GM19372 (cell line): ENCODE measurements around the gene SLC33A1.
A peak's percentile ranks its signal among the peaks of the same experiment; 100 is the strongest.
"Not testable (repeated sequence)": the region's sequence is repeated elsewhere in the genome, so short reads cannot be mapped to it uniquely, and the experiment has no call there.

Experiments used
- ATAC-seq: cut with Tn5 transposase; IDR thresholded peaks from one replicate; pipeline ENCODE4 v1.9.1; 2021; ENCODE audit warnings: mild to moderate bottlenecking, low read depth, moderate library complexity; ENCODE audit not compliant: unreplicated experiment

The SLC33A1 gene

DNA sequence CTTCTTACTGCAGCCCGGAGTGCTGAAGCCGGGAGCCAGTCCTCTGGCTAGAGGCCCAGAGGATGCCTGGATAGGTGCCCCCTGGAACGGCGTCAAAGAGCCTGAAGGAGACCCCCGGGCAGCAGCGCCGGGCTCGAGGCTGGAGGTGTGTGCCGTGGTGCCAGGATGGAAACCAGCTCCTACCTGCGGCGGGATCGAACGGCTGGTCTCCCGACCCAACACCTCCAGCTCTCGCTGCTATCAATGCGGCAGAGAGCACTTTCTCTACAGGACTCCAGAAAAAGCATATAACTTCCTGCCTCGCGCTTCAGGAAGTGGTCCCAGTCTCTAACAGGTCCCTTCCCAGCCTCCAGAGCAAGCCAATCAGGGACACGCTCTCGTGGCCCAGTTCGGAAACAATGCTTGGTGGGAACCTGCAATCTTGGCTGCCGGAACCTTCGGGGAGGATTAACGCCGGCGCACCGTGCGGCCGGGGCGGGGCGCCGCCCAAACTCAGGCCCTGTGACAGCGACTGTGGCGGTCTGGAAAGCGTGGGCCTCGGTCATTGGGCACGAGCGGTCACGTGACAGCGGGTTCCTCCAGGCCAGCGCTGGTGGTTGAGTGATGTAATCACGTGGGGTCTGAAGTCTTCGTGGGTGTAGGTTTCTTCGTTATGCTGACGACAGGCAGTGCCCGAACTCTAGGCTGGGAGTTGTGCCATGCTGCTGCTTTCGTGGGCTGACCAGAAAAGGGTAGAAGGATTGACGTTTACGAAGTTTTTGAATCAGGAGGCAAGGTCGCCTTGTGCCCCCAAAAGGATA lies at the start of gene SLC33A1:
Gene SLC33A1 (minus strand): TSS at position 287 of the 800 bp plus-strand sequence. CDS start 430 bp downstream, outside the sequence.
- peak; percentile 90 for ATAC-seq

DNA sequence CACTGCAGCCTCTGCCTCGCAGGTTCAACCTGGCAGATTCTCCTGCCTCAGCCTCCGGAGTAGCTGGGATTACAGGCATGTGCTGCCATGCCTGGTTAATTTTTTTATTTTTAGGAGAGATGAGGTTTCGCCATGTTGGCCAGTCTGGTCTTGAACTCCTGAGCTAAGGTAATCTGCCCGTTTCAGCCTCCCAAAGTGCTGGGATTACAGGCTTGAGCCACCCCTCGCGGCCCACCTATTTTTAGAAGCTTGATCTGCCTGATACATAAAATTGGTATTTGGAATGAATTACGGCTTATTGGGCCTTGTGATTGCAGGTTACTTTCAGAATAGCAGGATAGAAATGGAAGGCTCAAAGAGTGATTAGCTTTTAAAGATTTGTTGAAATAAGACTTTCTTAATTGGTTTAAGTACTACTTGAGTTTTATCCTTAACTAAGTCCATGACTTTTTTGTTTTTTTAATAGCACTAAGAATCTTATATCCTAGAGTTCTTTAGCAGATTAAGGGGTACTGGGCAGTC lies 41.2 kb upstream of the SLC33A1 start:
- ATAC-seq: no peak

DNA sequence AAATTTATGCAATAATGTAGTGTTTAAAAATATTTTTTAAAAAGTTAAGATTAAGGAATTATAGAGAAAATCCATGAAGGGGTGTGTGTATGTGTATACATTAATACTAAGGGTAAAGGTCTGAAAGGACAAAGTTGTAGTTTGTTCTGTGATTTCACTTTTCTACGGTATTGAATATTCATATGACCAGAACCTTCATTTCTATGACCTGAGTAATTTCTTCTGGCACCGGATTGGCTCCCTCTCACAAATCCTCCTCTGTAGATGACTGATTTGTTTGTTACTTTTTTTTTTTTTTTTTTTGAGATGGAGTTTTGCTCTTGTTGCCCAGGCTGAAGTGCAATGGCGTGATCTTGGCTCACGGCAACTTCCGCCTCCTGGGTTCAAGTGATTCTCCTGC lies 37.1 kb upstream of the SLC33A1 start:
- no peak for ATAC-seq

DNA sequence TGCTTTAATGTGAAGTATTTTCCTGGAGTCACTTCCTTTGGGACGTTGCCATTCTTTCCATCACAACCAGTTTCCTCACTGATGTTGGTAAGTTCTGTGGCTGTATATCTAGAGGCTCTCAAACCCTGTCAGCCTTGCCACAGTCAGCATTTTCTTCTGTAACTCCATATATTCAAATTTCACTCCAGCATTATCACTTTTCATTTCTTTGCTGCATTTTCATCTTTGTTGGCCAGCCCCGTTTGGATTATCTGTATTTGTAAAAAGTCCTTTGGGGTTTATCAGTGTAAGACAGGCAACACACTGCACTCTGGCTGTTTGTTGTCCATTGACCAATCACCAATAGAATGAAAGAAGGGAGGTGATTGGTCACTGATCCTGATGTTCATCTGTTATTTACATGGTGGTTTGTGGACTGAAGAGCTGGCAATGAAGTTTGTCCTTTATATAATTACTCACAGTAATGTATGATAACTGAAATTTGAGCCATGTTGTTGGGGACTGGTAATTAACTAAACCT lies 36.5 kb upstream of the SLC33A1 start:
- ATAC-seq: no peak

DNA sequence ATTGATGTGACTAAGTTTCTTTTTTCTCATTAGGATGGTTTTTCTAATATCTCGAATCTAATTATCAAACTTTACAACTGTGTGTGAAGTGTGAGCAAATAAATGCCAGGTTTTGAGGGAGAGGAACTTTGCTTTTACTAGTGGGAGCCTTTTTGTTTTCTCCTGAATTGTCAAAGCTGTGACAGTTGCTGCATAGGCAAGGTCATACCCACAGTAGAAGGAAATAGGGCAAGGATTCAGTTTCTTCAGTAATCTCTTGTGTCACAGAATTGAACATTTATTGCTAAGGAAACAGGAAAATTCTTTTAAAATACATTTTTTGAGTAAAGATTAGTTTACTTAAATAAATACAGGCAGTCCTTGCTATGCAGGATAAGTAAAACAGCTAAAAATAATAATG lies 35.7 kb upstream of the SLC33A1 start:
- no peak for ATAC-seq

DNA sequence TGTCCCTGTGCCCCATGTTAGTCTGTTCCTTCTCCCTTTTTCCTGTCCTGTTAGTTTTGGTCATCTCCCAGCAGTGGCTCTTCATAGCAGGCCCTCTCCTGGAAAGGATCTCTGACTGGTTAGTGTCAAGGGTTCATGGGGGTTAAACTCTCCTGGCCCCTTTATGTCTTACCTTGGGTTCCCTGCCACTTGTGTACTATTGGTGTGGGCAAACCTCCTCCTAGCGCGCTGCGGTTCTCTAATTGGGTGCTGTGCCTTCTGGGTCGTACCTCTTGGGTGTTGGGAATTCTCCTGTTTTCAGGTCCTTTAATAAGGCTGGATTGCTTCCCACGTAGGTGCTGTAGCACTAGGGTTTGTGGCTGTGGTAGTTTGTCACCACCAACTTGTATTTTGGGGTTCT lies 35.0 kb upstream of the SLC33A1 start:
- ATAC-seq: no peak

DNA sequence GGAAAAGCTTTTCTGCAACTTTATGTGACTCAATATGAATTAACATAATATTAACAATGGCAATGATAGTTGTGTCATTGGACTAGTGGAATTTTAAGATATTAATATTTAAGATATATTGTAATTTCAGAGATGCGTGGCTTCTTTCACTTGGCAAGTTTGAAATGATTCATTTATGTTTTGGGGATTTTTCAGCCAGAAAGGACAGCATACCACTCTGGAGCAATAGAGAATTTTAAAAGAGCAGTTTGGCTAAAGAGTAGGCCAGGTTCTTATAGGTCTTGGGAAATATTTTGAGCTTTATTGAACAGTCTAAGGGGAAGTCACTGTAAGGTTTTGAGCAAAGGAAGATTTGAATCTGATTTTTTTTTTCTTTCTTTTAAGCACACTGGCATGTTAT lies 32.7 kb upstream of the SLC33A1 start:
- no peak for ATAC-seq

DNA sequence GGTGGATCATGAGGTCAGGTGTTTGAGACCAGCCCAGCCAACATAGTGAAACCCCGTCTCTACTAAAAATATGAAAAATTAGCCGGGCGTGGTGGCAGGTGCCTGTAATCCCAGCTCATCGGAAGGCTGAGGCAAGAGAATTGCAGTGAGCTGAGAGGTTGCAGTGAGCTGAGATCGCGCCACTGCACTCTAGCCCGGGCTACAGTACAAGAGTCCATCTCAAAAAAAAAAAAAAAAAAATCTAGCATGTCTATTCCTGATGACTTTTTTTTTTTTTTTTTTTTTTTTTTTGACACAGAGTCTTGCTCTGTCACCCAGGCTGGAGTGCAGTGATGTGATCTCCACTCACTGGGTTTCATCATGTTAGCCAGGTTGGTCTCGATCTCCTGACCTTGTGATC lies 32.1 kb upstream of the SLC33A1 start:
- not testable (repeated sequence) for ATAC-seq

DNA sequence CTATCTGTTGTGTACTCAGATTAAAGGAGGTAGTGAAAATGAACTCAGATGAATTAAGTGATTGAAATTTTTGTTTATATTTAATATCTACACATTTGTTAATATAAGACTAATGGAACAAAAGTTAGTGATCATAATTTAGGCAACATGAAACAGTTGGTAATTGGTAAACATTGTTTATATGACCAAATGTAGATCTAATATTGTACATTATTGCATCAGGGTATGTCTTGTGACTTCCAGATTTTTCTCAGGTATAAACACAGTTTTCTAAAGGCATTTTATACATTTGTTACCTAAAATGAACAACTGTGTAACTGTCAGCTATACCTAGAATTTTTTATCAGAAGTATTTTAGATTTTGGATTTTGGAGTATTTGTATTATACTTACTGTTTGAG lies 31.1 kb upstream of the SLC33A1 start:
- no peak for ATAC-seq

DNA sequence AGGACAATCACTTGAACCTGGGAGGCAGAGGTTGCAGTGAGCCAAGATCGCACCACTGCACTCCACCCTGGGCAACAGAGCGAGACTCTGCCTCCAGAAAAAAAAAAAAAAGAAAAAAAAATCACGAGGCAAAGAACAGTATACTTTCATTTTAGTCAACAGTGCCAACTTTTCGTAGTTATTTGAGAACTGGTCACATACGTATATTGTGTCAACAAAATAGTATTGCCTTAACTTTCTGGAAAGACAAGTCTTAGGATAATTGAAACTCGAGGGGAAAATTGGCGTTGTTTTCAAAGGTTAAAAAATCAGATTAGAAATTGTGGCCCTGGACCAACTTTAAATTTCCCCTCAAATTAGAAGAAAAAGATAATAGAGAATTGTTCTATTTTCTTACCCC lies 30.1 kb upstream of the SLC33A1 start:
- no peak for ATAC-seq

DNA sequence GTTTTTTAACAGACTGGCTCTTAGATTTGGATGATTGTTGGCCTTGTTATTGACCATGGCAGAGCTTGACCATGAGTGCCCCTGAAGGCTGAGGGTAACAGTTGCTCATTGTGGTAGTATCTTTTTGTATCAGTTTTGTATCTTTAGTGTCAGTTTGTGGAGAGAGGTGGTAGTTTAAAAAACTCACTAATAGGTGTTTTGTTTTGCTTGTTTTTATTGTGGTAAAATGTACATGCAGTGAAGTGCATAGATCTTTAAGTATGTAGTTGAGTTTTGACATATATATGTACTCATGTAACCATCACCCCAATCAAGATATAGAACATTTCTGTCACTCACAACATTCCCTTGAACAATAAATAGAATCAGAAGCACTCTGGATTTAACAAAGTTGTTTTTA lies 26.1 kb upstream of the SLC33A1 start:
- no peak for ATAC-seq

DNA sequence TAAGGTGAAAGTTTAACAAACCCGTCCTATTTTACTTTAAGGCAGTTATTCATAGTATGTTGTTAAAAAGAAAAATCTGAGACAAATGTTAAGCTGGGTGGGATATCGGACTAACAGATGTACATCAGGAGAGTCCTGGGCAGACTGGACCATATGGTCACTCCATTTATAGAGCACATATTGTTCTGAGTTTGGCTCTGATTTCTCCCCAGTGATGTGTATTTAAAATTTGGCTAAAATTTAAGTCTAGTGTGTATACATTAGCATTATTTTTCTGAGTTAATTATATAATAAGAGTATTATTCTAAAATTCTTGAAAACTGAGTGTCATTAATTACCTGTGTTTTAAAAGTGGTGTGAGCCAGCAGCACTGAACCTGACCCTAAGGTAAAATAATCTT lies 22.3 kb upstream of the SLC33A1 start:
- no peak for ATAC-seq

DNA sequence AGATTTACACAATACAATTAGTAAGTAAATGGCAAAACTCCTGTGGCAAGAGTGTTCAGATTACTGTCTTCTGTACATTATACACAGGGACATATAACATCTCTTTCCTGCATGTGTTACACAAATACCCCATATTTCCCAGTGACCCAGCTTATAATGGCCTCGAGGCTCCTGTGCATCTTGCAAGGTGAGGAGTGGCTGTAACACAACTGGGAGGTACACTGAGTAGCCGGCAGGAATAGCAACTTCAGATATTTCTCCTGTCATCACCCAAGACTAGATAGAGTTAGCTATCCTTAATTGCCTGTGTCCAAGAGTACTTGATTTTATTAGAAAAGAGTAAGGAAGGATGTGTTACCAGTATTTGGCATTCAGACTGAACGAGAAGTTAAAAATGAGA lies 21.8 kb upstream of the SLC33A1 start:
- ATAC-seq: no peak

DNA sequence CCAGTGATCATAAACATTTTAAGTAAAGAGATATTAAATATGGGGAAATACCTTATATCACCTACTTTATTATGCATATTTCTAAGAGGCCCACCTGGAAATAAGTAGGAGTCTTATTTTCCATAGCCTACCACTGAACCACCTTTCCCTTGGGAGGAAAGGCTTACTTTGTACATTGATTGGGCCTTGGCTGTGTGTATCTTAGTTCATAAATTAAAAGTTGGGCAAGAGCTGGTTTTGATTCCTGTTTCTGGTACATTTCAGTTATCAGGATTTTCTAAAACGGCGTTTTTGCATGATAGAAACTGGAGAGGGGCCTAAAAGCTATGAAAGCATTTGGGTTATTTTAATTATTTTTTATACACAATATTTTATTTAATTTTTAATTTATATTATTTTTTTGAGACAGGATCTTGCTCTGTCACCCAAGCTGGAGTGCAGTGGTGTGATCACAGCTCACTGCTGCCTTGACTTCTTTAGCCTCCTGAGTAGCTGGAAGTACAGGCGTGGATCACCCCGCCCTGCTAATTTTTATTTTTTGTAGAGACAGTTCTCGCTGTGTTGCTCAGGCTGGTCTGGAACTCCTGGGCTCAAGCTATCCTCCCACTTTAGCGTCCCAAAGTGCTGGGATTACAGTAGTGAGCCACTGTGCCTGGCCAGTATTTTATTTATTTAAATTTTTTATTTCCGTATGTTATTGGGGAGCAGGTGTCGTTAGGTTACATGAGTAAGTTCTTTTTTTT lies 18.8 kb upstream of the SLC33A1 start:
- no peak for ATAC-seq

DNA sequence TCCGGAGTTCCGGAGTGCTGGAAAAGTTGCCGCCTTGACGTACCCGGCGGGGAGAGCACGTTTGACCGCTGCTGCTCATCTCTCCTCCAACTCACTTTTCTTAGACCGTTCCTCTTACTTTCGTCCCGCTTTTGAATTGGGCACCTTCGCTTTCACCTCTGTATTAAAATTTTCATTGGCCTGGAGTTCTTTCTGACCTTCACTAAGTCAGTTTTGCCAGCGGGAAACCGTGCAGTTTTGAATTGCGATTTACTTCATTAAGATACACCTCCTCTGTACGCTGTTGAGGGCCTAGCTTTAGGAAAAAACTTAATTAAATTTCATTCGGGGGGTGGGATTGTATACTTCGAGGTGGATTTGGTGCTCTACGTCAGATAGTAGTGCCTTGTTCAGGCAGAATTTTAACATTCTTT lies 17.5 kb upstream of the SLC33A1 start:
- no peak for ATAC-seq

DNA sequence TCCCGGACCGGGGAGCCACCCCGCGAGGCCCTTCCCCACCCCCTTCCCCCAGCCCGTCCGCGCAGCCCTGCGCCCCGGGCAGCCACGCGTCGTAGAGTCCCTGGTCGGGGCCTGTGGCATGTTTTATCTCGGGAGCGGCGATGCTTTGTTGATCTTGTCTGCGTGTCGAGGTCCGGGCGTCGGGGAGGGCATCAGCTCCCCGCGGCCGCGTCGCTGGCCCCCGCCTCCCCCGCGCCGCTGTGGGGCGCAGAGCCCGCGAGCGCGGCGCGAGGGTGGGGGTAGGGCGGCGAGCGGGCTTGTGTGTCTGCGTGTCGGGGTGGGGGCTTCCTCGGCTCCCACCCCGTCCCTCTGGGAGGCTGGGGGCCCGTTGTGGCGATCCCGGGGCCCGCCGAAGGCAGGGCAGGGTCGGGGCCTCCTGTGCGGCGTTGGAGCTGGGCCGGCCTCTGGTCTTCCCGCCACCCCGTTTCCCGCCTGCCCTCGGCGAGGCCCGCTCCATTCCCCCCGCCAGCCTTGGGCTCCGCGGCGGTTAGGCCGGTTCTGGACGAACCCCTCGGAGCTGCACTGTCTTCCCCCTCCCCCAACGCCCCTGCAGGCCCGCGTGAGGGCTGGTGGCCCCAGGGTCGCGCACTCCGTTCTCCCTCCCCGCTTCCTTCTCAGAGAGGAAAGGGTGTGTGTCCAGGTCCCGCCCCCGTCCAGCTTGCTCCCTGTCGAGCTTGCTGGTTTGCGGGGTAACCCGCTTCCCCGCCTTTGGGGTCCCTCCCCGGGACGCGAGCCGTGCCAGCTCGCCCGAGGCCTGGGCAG lies 16.9 kb upstream of the SLC33A1 start:
- ATAC-seq: peak; percentile 23

DNA sequence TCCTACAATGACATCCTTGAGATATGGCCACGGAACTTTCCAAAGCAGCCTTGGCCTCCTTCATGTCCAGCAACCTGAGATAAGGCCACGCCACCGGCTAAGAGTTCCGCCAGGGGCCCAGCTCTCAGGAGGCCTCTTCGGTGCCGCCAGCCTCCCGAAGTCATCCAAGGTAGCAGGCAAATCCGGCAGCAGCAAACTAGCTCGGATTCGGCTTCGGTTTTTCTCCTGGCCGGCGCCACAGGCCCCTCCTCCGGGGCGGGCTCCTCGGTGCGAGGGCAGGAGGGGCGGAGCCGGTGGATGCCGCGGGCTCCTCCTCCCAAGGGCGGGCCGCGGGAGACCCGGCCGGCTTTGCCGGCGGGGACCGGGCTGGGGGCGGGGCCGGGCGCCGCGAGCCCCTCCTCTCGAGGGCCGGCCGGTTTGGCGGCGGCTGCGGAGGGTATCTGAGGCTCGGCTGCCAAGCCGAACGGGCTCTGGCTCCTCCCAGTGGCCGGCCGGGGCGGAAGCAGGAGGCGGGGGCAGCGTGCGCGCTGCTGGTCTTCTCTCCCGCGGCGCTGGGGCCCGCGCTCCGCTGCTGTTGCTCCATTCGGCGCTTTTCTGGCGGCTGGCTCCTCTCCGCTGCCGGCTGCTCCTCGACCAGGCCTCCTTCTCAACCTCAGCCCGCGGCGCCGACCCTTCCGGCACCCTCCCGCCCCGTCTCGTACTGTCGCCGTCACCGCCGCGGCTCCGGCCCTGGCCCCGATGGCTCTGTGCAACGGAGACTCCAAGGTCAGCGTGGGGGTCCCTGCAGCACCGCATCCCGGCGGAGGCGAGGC lies 16.1 kb upstream of the SLC33A1 start, which contains the start of gene GMPS:
Gene GMPS (plus strand): TSS at position 518 of the 812 bp plus-strand sequence. CDS start 221 bp downstream, at position 739.
- ATAC-seq: peak; percentile 88

DNA sequence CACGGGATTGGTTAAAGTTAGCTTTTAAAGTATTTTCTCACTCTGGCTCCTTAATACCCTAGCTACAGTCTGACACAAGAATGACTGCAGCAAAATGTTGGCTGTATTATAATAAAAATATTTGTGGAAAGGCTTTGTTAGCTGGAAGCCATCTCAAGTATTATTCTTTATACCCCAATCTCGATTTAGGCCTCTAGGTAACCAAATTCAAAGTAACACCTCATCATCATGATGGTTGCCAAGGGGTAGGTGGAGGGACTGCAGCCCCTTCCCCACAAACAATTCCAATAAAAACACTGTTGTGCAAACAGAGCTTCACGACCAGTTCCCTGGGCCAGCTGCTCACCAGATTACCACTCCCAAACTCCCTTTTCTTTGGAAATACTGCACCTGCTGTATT lies 15.5 kb upstream of the SLC33A1 start:
- no peak for ATAC-seq

DNA sequence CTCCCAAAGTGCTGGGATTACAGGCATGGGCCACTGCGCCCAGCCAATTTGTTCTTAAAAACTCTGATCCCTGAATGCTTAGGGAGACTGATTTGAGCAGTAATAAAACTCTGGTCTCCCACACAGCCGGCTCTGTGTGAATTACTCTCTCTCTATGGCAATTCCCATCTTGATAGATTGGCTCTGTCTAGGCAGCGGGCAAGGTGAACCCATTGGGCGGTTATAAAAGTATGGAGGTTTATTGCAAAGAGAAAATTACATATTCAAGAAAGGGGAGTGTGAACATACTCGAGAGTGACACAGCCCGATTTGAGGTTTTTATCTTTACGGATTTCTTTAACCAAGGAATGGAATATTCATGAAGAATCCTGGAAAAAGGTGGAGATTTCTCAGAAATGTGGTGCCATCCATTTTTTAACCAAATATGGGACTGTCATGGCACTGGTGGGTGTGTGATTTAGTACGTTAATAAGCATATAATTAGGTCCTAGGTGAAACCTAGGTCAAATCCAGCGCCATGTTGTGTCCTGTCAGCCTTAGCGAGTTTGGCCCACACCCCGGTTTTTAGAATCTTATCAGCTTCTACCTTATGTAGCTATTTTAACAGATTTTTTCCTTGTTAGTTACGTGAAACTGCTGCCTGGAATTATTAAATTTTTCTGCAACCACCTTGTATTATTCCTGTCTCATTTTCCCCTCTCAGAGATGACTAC lies 9.0 kb upstream of the SLC33A1 start:
- no peak for ATAC-seq
